Thoracic aorta (tissue), 2 donors: ENCODE measurements around the gene SDC3. TPM values are rescaled to one million over a fixed set of nuclear protein-coding genes. Genes with fewer than 3 reads are reported as not detected.
"Not testable (repeated sequence)": the region's sequence is repeated elsewhere in the genome, so short reads cannot be mapped to it uniquely, and the experiment has no call there.

Experiments used
- ATAC-seq: fragments of 150-250 bp; one replicate; pipeline ENCODE4 v1.8.0; 2017; ENCODE audit warnings: low read depth; ENCODE audit not compliant: insufficient number of reproducible peaks, low FRiP score
- DNase-seq: peaks from one replicate; pipeline ENCODE4 v3.0.0-alpha.2; 2020; ENCODE audit warnings: low spot score
- H3K27ac ChIP-seq, 2 donors: fragments of 200-600 bp; sonication (generic); 1 replicate in 1 of 2; 2 replicates in 1 of 2; pipeline ENCODE4 v1.5.1; 2016; ENCODE audit warnings: mild to moderate bottlenecking in 2 of 2, moderate library complexity in 2 of 2
- H3K27me3 ChIP-seq: fragments of 200-600 bp; sonication (generic); replicated peaks from 2 replicates; pipeline ENCODE4 v1.6.0; 2016; ENCODE audit warnings: mild to moderate bottlenecking; ENCODE audit not compliant: insufficient read depth
- H3K36me3 ChIP-seq: fragments of 200-600 bp; sonication (generic); one replicate; pipeline ENCODE4 v1.5.1; 2016
- H3K4me1 ChIP-seq, 2 donors: fragments of 200-600 bp; sonication (generic); 1 replicate in 1 of 2; 2 replicates in 1 of 2; pipeline versions ENCODE4 v1.5.1 to v1.6.0; 2016; ENCODE audit warnings: low read depth in 2 of 2, mild to moderate bottlenecking in 1 of 2; ENCODE audit not compliant: control insufficient read depth in 1 of 2
- H3K4me3 ChIP-seq: fragments of 200-600 bp; sonication (generic); 2 replicates; pipeline ENCODE4 v1.5.1; 2016; ENCODE audit warnings: mild to moderate bottlenecking
- H3K9me3 ChIP-seq: fragments of 200-600 bp; sonication (generic); 2 replicates; pipeline ENCODE4 v1.5.1; 2016
- total RNA-seq, 2 donors: library from RNA; depleted of rRNA; stranded (reverse); fragments of >200 nt; gene quantifications; one replicate each; pipeline versions ENCODE4 v1.1.0 to v1.2.3, GENCODE V29; 2016
- TF ChIP-seq, protein P1 (sequence below): fragments of 200-600 bp; sonication (generic); IDR thresholded peaks from one replicate; pipeline ENCODE4 v1.5.1; 2019; ENCODE audit warnings: antibody characterized with exemption

The SDC3 gene
- total RNA-seq, 2 donors from 2014 or later: 51.6 to 75.4 TPM

DNA sequence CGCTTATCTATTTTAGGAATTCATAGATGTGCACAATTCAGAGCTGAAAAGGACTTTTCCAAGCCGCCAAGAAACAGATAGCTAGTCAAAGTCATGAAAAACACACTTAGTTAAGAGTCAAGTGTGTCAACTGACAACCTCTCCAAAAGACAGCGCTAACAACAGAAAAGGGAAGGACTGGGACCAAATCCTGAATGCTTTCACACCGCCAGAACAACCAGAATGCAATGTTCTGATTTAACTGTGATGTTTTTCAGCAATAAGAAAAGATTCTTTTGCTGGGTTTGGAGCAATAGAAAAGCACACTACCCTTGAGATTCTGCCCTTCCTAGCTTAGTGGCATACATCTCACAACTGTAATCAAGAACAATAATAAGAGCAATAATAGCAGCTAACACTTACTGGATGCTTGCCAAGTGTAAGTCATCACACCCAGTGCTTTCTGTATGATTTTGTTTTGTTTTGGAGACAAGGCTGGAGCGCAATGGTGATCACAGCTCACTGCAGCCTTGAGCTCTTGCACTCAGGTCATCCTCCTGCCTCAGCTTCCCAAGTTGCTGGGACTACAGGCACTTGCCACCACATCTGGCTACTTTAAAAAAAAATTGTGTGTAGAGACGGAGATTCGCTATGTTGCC lies 33.9 kb upstream of the SDC3 start:
- Histone ChIP-seq H3K27ac (no peak overlapping the region), H3K4me3 (no peak overlapping the region), H3K9me3 (no peaks in the 10 kb centered on the region), H3K27me3 (no peaks in the 10 kb centered on the region), H3K36me3 (peaks cover 42% of the 10 kb centered on the region), H3K4me1 (no peaks in the 10 kb centered on the region)
- DNase-seq (no peak), ATAC-seq (no peak)
- TF ChIP-seq, protein P1, sequence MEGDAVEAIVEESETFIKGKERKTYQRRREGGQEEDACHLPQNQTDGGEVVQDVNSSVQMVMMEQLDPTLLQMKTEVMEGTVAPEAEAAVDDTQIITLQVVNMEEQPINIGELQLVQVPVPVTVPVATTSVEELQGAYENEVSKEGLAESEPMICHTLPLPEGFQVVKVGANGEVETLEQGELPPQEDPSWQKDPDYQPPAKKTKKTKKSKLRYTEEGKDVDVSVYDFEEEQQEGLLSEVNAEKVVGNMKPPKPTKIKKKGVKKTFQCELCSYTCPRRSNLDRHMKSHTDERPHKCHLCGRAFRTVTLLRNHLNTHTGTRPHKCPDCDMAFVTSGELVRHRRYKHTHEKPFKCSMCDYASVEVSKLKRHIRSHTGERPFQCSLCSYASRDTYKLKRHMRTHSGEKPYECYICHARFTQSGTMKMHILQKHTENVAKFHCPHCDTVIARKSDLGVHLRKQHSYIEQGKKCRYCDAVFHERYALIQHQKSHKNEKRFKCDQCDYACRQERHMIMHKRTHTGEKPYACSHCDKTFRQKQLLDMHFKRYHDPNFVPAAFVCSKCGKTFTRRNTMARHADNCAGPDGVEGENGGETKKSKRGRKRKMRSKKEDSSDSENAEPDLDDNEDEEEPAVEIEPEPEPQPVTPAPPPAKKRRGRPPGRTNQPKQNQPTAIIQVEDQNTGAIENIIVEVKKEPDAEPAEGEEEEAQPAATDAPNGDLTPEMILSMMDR: no peak

DNA sequence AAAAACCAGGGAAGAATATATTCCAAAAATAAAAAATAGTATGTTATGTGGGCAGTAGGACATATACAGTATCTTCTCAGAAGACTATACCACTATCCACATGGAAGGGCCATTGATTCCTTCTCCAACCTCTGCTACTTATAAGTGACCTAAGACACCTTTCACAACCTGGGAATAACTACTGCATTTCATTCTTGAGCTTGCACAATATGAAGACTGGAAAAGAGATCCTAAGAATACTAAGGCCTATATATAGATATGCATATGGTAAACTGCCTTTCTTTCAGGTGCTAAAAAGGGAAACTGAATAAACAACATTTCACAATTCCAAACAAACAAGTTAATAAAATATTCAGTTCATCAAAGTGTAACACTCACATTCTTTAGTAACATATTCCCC lies 32.0 kb upstream of the SDC3 start:
- H3K36me3 ChIP-seq: peaks cover 50% of the 10 kb centered on the region
- ATAC-seq (no peak), DNase-seq (no peak)
- TF ChIP-seq, protein P1: no peak
- no peak overlapping the region for H3K27ac ChIP-seq
- H3K4me1 ChIP-seq: no peaks in the 10 kb centered on the region
- no peak overlapping the region for H3K4me3 ChIP-seq
- H3K9me3 ChIP-seq: no peaks in the 10 kb centered on the region
- no peaks in the 10 kb centered on the region for H3K27me3 ChIP-seq

DNA sequence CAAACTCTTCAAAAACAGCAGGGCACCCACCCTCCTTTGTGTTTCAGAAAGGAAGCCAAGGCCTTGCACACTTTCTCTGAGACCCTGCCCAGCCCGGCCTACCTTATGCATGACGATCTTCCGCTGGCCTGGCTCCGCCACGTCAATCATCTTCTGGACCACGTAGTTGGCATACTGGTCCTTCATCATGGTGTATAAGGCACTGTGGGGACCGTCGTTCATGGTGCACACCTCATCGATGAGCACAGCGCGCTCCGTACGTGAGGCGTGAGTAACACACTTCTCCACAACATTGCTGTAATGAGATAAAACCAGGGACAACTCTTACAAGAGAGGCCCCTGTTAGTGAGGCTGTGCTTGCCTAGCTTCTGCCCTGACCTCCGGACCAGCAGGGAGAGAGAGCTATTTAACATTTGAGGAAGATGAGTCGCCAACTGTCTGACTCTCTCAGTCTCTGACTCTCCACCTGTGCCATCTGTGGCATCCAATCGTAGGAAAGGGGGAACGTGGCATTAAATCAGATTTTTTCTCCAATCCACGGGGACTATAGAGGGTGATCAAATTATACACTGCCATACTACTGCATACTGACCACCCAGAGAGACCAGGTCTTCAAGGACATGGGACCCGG lies 28.1 kb upstream of the SDC3 start:
- no peak overlapping the region for H3K27ac ChIP-seq
- no peaks in the 10 kb centered on the region for H3K4me1 ChIP-seq
- H3K9me3 ChIP-seq: no peaks in the 10 kb centered on the region
- TF ChIP-seq, protein P1: no peak
- ATAC-seq (no peak), DNase-seq (no peak)
- no peak overlapping the region for H3K4me3 ChIP-seq
- H3K27me3 ChIP-seq: no peaks in the 10 kb centered on the region
- peaks cover 47% of the 10 kb centered on the region for H3K36me3 ChIP-seq

DNA sequence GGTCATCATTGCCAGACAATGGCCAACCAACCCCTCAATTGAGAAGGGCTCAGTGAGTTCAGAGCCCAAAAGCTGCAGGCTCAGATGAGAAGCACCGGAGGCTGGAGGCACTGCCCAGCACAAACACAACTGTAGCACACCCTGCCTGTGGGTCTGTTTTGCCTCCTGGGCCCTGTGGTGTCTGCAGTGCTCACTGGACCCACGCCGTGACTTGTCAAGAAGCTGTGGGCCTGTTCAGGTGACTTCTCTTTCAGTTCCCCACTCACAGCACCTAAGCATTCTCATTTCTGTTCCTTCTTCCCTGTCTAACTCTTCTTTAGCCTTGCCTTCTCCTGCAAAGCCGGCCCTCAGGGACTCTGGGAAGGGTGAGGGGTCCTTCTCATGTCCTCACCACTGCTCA lies 27.2 kb upstream of the SDC3 start:
- H3K27ac ChIP-seq, H3K9me3 ChIP-seq, H3K4me3 ChIP-seq, ATAC-seq, H3K27me3 ChIP-seq, DNase-seq, H3K4me1 ChIP-seq: not testable (repeated sequence)
- peaks cover 38% of the 10 kb centered on the region for H3K36me3 ChIP-seq

DNA sequence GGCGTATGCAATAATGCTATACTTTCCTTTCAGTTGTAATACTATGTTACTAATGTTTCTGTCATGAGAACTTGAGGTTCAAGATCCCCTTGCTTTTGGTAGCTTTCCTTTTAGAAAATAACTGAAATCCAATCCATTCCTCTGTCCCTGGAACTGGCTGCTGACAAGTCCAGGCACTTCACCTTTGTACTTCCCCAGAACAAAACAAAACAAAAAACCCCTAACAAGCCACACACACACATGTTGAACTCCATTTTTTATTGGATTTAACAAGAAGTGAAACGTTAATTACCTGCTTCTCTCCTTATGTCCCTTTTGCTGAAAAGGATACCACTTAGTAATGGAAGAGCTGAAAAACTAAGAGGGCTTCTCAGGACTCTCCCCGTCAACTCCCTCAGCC lies 26.1 kb upstream of the SDC3 start:
- no peak for DNase-seq
- Histone ChIP-seq H3K9me3 (no peaks in the 10 kb centered on the region), H3K36me3 (peaks cover 27% of the 10 kb centered on the region), H3K4me1 (no peaks in the 10 kb centered on the region), H3K27ac (no peak overlapping the region), H3K27me3 (no peaks in the 10 kb centered on the region), H3K4me3 (no peak overlapping the region)
- TF ChIP-seq, protein P1: no peak
- peak; percentile 11 for ATAC-seq
